ENCODE results near the gene ZNF385D.
"Not testable (repeated sequence)": the region's sequence is repeated elsewhere in the genome, so short reads cannot be mapped to it uniquely, and the experiment has no call there.

The ZNF385D gene

GRCh38 chr3:21508246-21508645, 242.8 kb downstream of the ZNF385D start:
- H3K27me3 Mint-ChIP-seq: no peaks in the 10 kb centered on the region

GRCh38 chr3:21505711-21506460, 245.1 kb downstream of the ZNF385D start:
- Mint-ChIP-seq H3K4me3 (no peak overlapping the region), H3K27me3 (no peaks in the 10 kb centered on the region), H3K36me3 (ENCODE audit: insufficient read depth) (no peaks in the 10 kb centered on the region), H3K27ac (ENCODE audit: low read depth) (no peak overlapping the region), H3K9me3 (peaks cover 20% of the 10 kb centered on the region), H3K4me1 (no peaks in the 10 kb centered on the region)
- DNase-seq (ENCODE audit: low spot score in 2 of 2) (no peak), ATAC-seq (replicated peaks; ENCODE audit: extremely low read depth, poor library complexity, severe bottlenecking) (no peak)

More at GRCh38 chr3:21508246-21508645, 242.8 kb downstream of the ZNF385D start:
- Mint-ChIP-seq H3K4me3 (no peak overlapping the region), H3K36me3 (ENCODE audit: insufficient read depth) (no peaks in the 10 kb centered on the region), H3K27ac (ENCODE audit: low read depth) (no peak overlapping the region), H3K9me3 (peaks cover 29% of the 10 kb centered on the region), H3K4me1 (no peaks in the 10 kb centered on the region)
- ATAC-seq (replicated peaks; ENCODE audit: extremely low read depth, poor library complexity, severe bottlenecking) (no peak), DNase-seq (ENCODE audit: low spot score in 2 of 2) (no peak)

- ATAC-seq (replicated peaks; ENCODE audit: extremely low read depth, poor library complexity, severe bottlenecking) (no peak), DNase-seq (ENCODE audit: low spot score in 2 of 2) (no peak)
- no peaks in the 10 kb centered on the region for H3K36me3 Mint-ChIP-seq (ENCODE audit: insufficient read depth)
- no peak overlapping the region for H3K4me3 Mint-ChIP-seq
- H3K4me1 Mint-ChIP-seq: no peaks in the 10 kb centered on the region
- no peaks in the 10 kb centered on the region for H3K27me3 Mint-ChIP-seq
- H3K9me3 Mint-ChIP-seq: peaks cover 25% of the 10 kb centered on the region
- H3K27ac Mint-ChIP-seq (ENCODE audit: low read depth): no peak overlapping the region
Measured at GRCh38 chr3:21502656-21503055, 248.4 kb downstream of the ZNF385D start.

GRCh38 chr3:21500834-21501233, 250.2 kb downstream of the ZNF385D start:
- Mint-ChIP-seq H3K4me3 (no peak overlapping the region), H3K27ac (ENCODE audit: low read depth) (no peak overlapping the region), H3K4me1 (no peaks in the 10 kb centered on the region), H3K36me3 (ENCODE audit: insufficient read depth) (no peaks in the 10 kb centered on the region), H3K9me3 (peaks cover 24% of the 10 kb centered on the region), H3K27me3 (no peaks in the 10 kb centered on the region)
- ATAC-seq (replicated peaks; ENCODE audit: extremely low read depth, poor library complexity, severe bottlenecking) (no peak), DNase-seq (ENCODE audit: low spot score in 2 of 2) (no peak)

- not testable (repeated sequence) for DNase-seq (ENCODE audit: low spot score in 2 of 2); H3K27ac Mint-ChIP-seq (ENCODE audit: low read depth); H3K36me3 Mint-ChIP-seq (ENCODE audit: insufficient read depth); H3K4me3 Mint-ChIP-seq; H3K27me3 Mint-ChIP-seq; ATAC-seq (replicated peaks; ENCODE audit: extremely low read depth, poor library complexity, severe bottlenecking); H3K4me1 Mint-ChIP-seq
- H3K9me3 Mint-ChIP-seq: peaks cover 12% of the 10 kb centered on the region
Measured at GRCh38 chr3:21490671-21491070, 260.3 kb downstream of the ZNF385D start.

GRCh38 chr3:21487520-21487919, 263.5 kb downstream of the ZNF385D start:
- Mint-ChIP-seq H3K27ac (ENCODE audit: low read depth) (no peak overlapping the region), H3K27me3 (no peaks in the 10 kb centered on the region), H3K4me1 (no peaks in the 10 kb centered on the region), H3K9me3 (peaks cover 6% of the 10 kb centered on the region), H3K36me3 (ENCODE audit: insufficient read depth) (peaks cover 1% of the 10 kb centered on the region), H3K4me3 (no peak overlapping the region)
- no peak for ATAC-seq (replicated peaks; ENCODE audit: extremely low read depth, poor library complexity, severe bottlenecking)
- DNase-seq (ENCODE audit: low spot score in 2 of 2): no peak

GRCh38 chr3:21486024-21486935, 264.7 kb downstream of the ZNF385D start:
- H3K27me3 Mint-ChIP-seq, H3K9me3 Mint-ChIP-seq: not testable (repeated sequence)

GRCh38 chr3:21484828-21485144, 266.2 kb downstream of the ZNF385D start:
- Mint-ChIP-seq H3K4me1 (no peaks in the 10 kb centered on the region), H3K9me3 (no peaks in the 10 kb centered on the region), H3K27ac (ENCODE audit: low read depth) (no peak overlapping the region), H3K36me3 (ENCODE audit: insufficient read depth) (peaks cover 1% of the 10 kb centered on the region), H3K27me3 (no peaks in the 10 kb centered on the region), H3K4me3 (no peak overlapping the region)
- DNase-seq (ENCODE audit: low spot score in 2 of 2): no peak
- ATAC-seq (replicated peaks; ENCODE audit: extremely low read depth, poor library complexity, severe bottlenecking): no peak

More at GRCh38 chr3:21486024-21486935, 264.7 kb downstream of the ZNF385D start:
- not testable (repeated sequence) for H3K4me3 Mint-ChIP-seq; ATAC-seq (replicated peaks; ENCODE audit: extremely low read depth, poor library complexity, severe bottlenecking); DNase-seq (ENCODE audit: low spot score in 2 of 2); H3K27ac Mint-ChIP-seq (ENCODE audit: low read depth); H3K36me3 Mint-ChIP-seq (ENCODE audit: insufficient read depth); H3K4me1 Mint-ChIP-seq

GRCh38 chr3:21484057-21484827, 266.8 kb downstream of the ZNF385D start:
- ATAC-seq (replicated peaks; ENCODE audit: extremely low read depth, poor library complexity, severe bottlenecking) (no peak), DNase-seq (ENCODE audit: low spot score in 2 of 2) (no peak)
- Mint-ChIP-seq H3K36me3 (ENCODE audit: insufficient read depth) (peaks cover 1% of the 10 kb centered on the region), H3K27ac (ENCODE audit: low read depth) (no peak overlapping the region), H3K9me3 (no peaks in the 10 kb centered on the region), H3K4me3 (no peak overlapping the region), H3K4me1 (no peaks in the 10 kb centered on the region), H3K27me3 (no peaks in the 10 kb centered on the region)

- Mint-ChIP-seq H3K27me3 (no peaks in the 10 kb centered on the region), H3K4me3 (no peak overlapping the region), H3K9me3 (peaks cover under 1% of the 10 kb centered on the region), H3K36me3 (ENCODE audit: insufficient read depth) (peaks cover 1% of the 10 kb centered on the region), H3K27ac (ENCODE audit: low read depth) (no peak overlapping the region), H3K4me1 (no peaks in the 10 kb centered on the region)
- DNase-seq (ENCODE audit: low spot score in 2 of 2): no peak
- ATAC-seq (replicated peaks; ENCODE audit: extremely low read depth, poor library complexity, severe bottlenecking): no peak
Measured at GRCh38 chr3:21481991-21482390, 269.0 kb downstream of the ZNF385D start.

GRCh38 chr3:21477541-21478288, 273.3 kb downstream of the ZNF385D start:
- no peaks in the 10 kb centered on the region for H3K27me3 Mint-ChIP-seq
- ATAC-seq (replicated peaks; ENCODE audit: extremely low read depth, poor library complexity, severe bottlenecking) (no peak), DNase-seq (ENCODE audit: low spot score in 2 of 2) (no peak)
- peaks cover under 1% of the 10 kb centered on the region for H3K36me3 Mint-ChIP-seq (ENCODE audit: insufficient read depth)
- H3K9me3 Mint-ChIP-seq: peaks cover 10% of the 10 kb centered on the region
- no peak overlapping the region for H3K27ac Mint-ChIP-seq (ENCODE audit: low read depth)
- H3K4me3 Mint-ChIP-seq: no peak overlapping the region
- H3K4me1 Mint-ChIP-seq: no peaks in the 10 kb centered on the region

GRCh38 chr3:21466476-21466875, 284.5 kb downstream of the ZNF385D start:
- H3K27me3 Mint-ChIP-seq: no peaks in the 10 kb centered on the region
- no peak for ATAC-seq (replicated peaks; ENCODE audit: extremely low read depth, poor library complexity, severe bottlenecking)

More at GRCh38 chr3:21466476-21466875, 284.5 kb downstream of the ZNF385D start:
- Mint-ChIP-seq H3K27ac (ENCODE audit: low read depth) (no peak overlapping the region), H3K4me1 (no peaks in the 10 kb centered on the region), H3K36me3 (ENCODE audit: insufficient read depth) (no peaks in the 10 kb centered on the region), H3K4me3 (no peak overlapping the region), H3K9me3 (peaks cover 30% of the 10 kb centered on the region)
- no peak for DNase-seq (ENCODE audit: low spot score in 2 of 2)

All from central memory CD8-positive, alpha-beta T cell (primary cell).